DOHH2 (cell line): ENCODE results near the gene PAN3.

Experiments
- H3F3A ChIP-seq: fragments of 200-600 bp; sonication (generic), shearing (Covaris generic); 2 replicates; pipeline ENCODE4 v1.6.0; 2016; ENCODE audit warnings: antibody characterized with exemption, mild to moderate bottlenecking; ENCODE audit not compliant: control insufficient read depth, insufficient read depth
- H3K27ac ChIP-seq: fragments of 200-600 bp; sonication (generic); 2 replicates; pipeline ENCODE4 v1.5.1; 2014; ENCODE audit warnings: low read depth, mild to moderate bottlenecking, low read length, moderate library complexity
- H3K27me3 ChIP-seq: fragments of 200-600 bp; sonication (generic); 2 replicates; pipeline ENCODE4 v1.6.1; 2014; ENCODE audit warnings: mild to moderate bottlenecking, low read length, mixed read lengths; ENCODE audit not compliant: control insufficient read depth
- H3K36me3 ChIP-seq: fragments of 200-600 bp; sonication (generic); 2 replicates; pipeline ENCODE4 v1.6.1; 2014; ENCODE audit warnings: mild to moderate bottlenecking, low read length, moderate library complexity, mixed read lengths; ENCODE audit not compliant: control insufficient read depth
- H3K4me1 ChIP-seq: fragments of 200-600 bp; sonication (generic); 2 replicates; pipeline ENCODE4 v1.6.1; 2014; ENCODE audit warnings: mild to moderate bottlenecking, low read length, mixed read lengths; ENCODE audit not compliant: control insufficient read depth
- H3K4me2 ChIP-seq: fragments of 200-600 bp; sonication (generic); 2 replicates; pipeline ENCODE4 v1.6.0; 2014; ENCODE audit warnings: mild to moderate bottlenecking, low read length, moderate library complexity
- H3K4me3 ChIP-seq: fragments of 200-600 bp; sonication (generic); 2 replicates; pipeline ENCODE4 v1.5.1; 2014; ENCODE audit warnings: mild to moderate bottlenecking, low read length, mixed read lengths
- H3K79me2 ChIP-seq: fragments of 200-600 bp; sonication (generic); 2 replicates; pipeline ENCODE4 v1.6.1; 2014; ENCODE audit warnings: mild to moderate bottlenecking, low read length, mixed read lengths; ENCODE audit not compliant: control insufficient read depth
- H3K9me2 ChIP-seq: fragments of 200-600 bp; sonication (generic); replicated peaks from 2 replicates; pipeline ENCODE4 v1.6.1; 2014; ENCODE audit warnings: mild to moderate bottlenecking, low read length, mixed read lengths; ENCODE audit not compliant: control insufficient read depth
- H3K9me3 ChIP-seq: fragments of 200-600 bp; sonication (generic); 2 replicates; pipeline ENCODE4 v1.6.1; 2014; ENCODE audit warnings: antibody characterized with exemption, low read length, mixed read lengths; ENCODE audit not compliant: control insufficient read depth, insufficient read depth
- H4K20me1 ChIP-seq: fragments of 200-600 bp; sonication (generic); 2 replicates; pipeline ENCODE4 v1.6.0; 2014; ENCODE audit warnings: low read depth, mild to moderate bottlenecking, antibody characterized with exemption, low read length, moderate library complexity; ENCODE audit not compliant: control insufficient read depth, insufficient read depth
- EZH2phosphoT487 ChIP-seq: fragments of 200-600 bp; sonication (generic); IDR thresholded peaks from 2 replicates; pipeline ENCODE4 v1.6.1; 2017; ENCODE audit warnings: borderline replicate concordance, mild to moderate bottlenecking, antibody characterized with exemption, low read length, moderate library complexity, mixed read lengths
- TF ChIP-seq, protein P1 (sequence below): fragments of 200-600 bp; sonication (generic); IDR thresholded peaks from one replicate; pipeline ENCODE4 v1.5.1; 2014; ENCODE audit warnings: antibody characterized with exemption, mild to moderate bottlenecking, low read depth, low read length; ENCODE audit not compliant: poor library complexity, severe bottlenecking

PAN3 gene

DNA sequence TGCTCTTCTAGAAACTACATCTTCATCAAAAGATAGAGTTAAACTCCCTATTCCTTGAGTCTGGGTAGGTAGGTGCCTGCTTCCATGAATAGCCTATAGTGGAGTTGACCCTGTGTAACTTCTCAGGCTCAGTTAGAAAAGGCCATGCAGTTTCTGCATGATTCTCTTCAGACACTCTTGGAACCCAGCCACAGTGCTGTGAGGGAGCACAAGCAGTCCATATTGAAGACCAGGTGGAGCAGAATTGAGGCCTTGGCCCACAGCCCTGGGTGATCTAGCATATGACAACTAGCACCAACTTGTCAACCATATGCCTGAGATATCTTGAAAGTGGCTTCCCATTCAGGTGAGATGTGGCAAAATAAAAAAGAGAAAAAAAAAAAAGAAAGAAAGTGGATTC lies 10.3 kb upstream of the PAN3 start:
- Histone ChIP-seq H3K9me2 (no peaks in the 10 kb centered on the region), H3K36me3 (no peaks in the 10 kb centered on the region), H3K4me2 (no peak overlapping the region), H3K27me3 (no peaks in the 10 kb centered on the region), H3K27ac (no peak overlapping the region), H3K9me3 (no peaks in the 10 kb centered on the region), H3K4me1 (no peaks in the 10 kb centered on the region), H3K79me2 (no peaks in the 10 kb centered on the region), H3K4me3 (no peak overlapping the region), H4K20me1 (no peaks in the 10 kb centered on the region), H3F3A (no peaks in the 10 kb centered on the region; the same call in 1 of the 2 replicates)
- no peak for TF ChIP-seq EZH2phosphoT487
- TF ChIP-seq, protein P1, sequence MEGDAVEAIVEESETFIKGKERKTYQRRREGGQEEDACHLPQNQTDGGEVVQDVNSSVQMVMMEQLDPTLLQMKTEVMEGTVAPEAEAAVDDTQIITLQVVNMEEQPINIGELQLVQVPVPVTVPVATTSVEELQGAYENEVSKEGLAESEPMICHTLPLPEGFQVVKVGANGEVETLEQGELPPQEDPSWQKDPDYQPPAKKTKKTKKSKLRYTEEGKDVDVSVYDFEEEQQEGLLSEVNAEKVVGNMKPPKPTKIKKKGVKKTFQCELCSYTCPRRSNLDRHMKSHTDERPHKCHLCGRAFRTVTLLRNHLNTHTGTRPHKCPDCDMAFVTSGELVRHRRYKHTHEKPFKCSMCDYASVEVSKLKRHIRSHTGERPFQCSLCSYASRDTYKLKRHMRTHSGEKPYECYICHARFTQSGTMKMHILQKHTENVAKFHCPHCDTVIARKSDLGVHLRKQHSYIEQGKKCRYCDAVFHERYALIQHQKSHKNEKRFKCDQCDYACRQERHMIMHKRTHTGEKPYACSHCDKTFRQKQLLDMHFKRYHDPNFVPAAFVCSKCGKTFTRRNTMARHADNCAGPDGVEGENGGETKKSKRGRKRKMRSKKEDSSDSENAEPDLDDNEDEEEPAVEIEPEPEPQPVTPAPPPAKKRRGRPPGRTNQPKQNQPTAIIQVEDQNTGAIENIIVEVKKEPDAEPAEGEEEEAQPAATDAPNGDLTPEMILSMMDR, result no peak

DNA sequence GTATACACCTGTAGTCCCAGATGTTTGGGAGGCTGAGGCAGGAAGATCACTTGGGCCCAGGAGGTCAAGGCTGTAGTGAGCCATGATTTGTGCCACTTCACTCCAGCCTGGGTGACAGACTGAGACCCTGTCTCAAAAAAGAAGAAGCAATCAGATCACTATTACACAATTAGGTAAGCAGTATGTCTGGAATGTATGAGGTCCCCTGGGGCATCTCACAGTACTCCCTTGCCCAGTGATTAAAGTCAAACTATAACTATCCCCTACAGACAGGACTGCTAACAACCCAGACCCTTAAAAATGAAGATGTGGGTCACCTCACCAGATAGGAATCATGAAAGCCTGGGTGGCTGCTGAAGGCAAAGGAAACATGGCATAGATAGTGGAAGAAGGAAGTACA lies 9.4 kb upstream of the PAN3 start:
- H4K20me1 ChIP-seq, result no peaks in the 10 kb centered on the region
- no peaks in the 10 kb centered on the region for H3K79me2 ChIP-seq
- TF ChIP-seq, protein P1, result no peak
- no peak for TF ChIP-seq EZH2phosphoT487

DNA sequence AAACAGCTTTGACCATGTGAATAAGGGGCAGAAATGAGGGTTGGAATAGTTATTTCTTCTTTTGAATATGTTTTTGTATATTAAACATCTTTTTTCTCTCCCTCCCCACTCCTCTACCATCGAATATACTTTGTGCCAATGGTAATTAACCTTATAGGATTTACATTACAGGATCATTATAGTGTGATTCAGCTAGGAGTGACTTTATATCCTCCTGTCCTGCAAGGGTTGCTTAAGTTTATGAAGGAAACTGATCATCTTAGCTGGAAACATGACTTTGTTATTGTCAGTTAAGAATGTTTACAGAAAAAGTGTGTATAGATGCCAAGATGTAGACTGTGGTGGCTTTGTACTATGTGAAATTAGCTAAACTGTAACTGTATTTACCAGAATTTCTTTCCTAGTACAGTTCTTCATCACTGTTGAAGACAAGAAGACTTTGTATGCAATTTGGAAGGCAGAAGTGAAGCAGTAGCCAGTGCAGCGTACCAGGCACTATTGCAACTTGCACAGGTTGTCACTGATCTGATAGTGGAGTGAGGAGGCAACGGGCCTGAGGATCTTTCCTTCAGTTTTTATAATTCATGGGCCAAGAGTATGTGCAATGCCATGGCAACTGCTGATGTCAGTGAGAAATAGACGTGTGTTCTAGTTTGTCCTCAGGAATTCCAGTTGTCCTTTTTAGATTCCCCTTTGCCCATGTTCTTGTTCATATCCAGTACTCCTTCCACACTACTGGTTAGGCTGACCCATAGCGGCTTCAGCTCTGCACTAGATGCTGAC lies 8.2 kb upstream of the PAN3 start:
- no peaks in the 10 kb centered on the region; the same call in 1 of the 2 replicates for H3F3A ChIP-seq
- H3K9me2 ChIP-seq, result no peaks in the 10 kb centered on the region
- no peak overlapping the region for H3K4me3 ChIP-seq
- no peaks in the 10 kb centered on the region for H3K9me3 ChIP-seq
- no peaks in the 10 kb centered on the region for H4K20me1 ChIP-seq
- H3K79me2 ChIP-seq, result no peaks in the 10 kb centered on the region
- H3K27me3 ChIP-seq, result no peaks in the 10 kb centered on the region
- no peak overlapping the region for H3K27ac ChIP-seq
- H3K4me2 ChIP-seq, result no peak overlapping the region
- TF ChIP-seq, protein P1, result no peak
- no peak for TF ChIP-seq EZH2phosphoT487
- H3K36me3 ChIP-seq, result no peaks in the 10 kb centered on the region
- no peaks in the 10 kb centered on the region for H3K4me1 ChIP-seq

More for the DNA sequence above, 9.4 kb upstream of the PAN3 start:
- no peak overlapping the region for H3K27ac ChIP-seq
- no peak overlapping the region for H3K4me3 ChIP-seq
- H3K36me3 ChIP-seq, result no peaks in the 10 kb centered on the region
- H3K4me2 ChIP-seq, result no peak overlapping the region
- no peaks in the 10 kb centered on the region for H3K27me3 ChIP-seq
- no peaks in the 10 kb centered on the region for H3K9me3 ChIP-seq
- H3F3A ChIP-seq, result no peaks in the 10 kb centered on the region; the same call in 1 of the 2 replicates
- H3K9me2 ChIP-seq, result no peaks in the 10 kb centered on the region
- no peaks in the 10 kb centered on the region for H3K4me1 ChIP-seq
